NCI-H1694 (cell line): Measurements from ENCODE around the gene ACACA.

ENCODE experiments used
- DNase-seq: peaks from one replicate; lab custom pipeline; 2025; lab: John Stamatoyannopoulos, UW

The ACACA gene

DNA sequence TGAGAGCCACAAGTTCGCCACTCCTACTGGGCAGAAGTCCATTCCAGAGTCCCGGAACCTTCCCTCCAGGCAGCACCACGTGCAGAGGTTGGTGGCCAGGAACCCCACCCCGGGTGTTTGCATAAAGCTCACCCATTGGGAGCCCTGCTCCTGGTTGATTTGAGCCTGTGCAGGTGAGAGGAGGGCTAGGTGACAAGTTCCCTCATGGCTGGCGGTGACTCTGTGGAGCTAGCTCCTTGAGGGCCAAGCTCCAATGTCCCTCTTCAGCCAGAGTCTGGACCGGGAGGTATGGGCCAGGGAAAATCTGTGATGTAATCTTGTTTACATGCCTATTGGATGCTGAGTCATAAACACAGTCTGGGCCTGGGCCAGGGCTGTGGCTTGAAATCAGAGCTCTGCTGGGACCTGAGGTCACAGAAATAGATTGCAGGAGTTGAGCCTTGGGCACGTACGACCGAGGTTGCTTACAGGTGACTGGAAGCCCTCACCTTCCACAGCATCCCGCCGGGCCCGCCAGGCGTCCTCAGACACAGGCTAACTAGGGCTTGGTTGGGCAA lies 339.0 kb downstream of the ACACA start:
- no peak for DNase-seq

DNA sequence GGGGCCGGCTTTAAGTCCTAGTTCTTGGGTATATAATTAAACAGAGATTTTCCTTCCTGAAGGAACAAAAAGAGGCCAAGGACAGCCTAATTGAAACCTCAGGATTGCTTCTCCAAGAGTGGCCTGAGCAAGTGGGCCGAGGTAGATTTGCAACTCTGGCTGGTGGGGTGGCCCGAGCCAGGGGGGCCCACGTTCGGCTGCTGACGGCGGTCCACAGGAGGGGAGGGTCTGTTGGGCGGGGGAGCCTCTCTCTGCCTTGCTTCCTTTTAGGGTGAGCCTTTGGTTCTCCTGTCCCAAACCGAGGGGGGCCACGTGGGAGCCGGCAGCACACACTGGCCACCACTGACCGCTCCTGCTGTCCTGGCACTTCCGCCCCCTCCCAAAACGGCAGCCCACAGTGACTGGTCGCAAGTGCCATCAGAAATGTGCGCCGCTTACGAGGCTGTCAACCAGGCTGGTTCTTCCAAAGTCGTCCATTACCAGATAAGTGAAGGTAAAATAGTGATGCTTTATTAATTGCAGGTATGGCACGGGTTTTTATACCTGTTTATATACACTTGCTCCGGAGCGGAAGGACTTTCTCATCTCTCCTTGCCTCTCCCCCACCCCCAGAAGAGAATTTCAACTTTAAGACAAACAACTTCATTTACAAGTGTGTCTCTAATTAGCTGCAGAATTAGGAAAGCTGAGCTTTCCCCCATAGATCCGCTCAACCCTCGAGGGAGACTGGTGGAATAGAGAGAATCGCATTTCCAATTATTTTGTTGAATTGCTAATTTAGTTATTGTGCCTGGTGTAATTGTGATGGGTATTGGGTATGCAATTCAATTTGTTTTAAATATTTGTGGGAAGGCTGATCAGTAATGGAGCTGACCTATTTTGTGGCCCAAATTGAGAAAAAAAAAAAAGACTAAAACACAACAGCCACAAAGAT lies 340.0 kb downstream of the ACACA start:
- DNase-seq = no peak

DNA sequence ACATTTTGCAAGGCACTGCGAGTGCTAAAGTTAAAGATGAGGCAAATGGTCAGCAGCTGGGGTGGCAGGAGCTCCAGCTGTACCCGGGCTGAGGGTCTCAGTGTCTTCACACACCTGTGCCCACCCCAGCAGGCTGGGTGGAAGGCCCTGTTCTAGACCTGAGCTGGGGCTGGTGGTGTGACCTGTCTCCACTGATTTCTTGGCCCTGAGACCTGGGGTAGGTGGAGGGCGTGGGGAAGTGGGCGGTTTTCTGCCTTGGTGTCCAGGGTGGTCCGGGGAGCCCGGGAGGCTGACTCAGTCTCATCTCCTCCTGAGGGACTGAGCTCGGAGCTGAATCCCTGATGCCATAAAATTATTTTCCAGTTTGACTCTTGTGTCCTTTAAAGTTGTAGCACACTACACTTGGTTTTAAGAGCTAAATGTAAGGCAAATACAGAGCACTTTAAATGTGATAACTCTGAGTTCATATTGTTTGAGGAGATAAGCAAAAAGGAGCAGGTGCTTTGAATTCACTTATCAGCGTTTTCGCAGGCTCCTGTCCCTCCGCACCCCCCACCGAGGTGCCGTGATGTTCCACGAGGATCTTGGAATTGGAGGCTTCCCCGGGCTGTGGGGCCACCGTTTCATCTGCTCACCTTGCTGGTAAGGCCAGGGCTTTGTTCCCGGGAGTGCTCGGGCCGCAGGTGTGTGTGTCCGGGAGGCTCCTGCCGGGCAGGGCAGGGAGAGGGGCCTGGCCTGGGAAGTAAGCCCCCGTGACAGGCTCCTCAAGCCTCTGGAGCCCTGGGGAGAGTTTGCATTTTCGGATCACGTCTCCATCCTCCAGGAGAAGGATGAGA lies 340.9 kb downstream of the ACACA start:
- no peak for DNase-seq

DNA sequence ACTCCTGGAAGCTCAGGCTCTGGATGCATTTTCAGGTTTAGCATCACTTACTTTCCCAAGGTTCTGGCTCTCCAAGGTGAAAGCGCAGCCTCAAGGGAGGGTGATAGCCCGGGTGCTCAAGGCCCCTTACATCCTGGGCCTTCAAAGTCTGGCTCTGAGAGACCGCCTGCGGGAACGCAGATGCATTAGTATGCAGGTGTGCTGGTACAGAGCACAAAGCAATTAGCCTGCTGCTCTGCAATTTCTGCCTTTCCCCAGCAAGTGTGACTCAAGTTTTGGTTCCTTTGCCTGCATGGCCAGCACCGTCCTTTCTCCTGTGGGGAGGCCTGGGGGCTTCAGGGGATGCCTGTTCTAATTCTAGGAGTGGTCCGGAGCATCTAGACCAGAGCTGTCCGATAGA lies 341.7 kb downstream of the ACACA start:
- no peak for DNase-seq

DNA sequence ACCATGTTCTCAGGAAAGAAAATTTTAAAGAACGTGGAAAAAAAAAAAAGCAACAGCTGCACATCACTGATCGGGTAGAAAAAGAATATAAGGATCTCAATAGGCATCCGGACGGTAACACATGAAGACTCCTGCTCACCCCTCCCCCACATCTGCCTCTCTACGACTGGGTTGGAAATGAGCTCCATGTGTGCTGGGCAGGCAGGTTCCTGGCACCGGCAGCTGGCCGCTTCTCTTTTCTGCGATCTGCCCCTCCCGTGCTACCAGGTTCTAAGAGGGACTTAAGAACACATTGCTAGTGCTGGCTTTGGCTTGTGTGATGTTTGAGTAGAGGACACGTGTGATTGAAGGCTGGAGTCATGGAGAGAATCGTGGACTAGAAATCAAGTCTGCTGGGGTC lies 342.4 kb downstream of the ACACA start:
- DNase-seq = no peak

DNA sequence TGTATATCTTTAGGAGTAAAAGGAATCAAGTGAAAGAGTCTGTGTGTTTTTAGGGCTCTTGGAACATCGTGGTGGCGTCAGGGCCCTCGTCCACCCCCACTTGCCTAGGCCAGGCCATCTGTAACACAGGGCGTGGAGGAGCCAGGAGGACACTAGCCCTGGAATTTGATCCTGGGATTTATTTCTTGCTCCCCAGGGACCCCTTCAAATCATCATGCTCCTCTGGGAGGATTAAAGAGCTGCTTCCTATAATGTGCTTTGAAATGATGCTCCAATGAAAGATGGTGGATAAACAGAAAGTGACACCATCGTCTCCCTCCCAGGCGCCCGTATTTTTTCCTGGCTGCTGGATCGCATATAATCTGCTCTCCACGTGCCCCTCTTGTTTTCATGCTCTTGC lies 344.6 kb downstream of the ACACA start:
- no peak for DNase-seq

DNA sequence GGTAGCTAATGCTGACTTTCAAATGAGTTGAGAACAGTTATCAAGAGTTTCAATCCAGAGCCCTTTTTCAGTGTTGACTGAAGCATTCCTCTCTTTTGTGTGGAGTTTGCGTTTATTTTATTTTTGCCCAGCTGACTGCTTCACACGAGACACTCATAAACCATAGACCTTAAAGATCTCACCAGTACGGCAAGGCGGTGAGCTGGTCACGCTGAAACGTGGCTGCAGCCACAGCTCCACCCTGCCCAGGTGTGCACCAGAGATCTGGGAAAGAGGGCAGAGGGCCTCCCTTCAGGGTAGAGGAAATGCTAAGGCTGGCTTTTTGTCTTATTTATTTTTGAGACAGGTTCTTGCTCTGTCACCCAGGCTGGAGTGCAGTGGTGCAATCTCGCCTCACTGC lies 345.7 kb downstream of the ACACA start:
- no peak for DNase-seq

DNA sequence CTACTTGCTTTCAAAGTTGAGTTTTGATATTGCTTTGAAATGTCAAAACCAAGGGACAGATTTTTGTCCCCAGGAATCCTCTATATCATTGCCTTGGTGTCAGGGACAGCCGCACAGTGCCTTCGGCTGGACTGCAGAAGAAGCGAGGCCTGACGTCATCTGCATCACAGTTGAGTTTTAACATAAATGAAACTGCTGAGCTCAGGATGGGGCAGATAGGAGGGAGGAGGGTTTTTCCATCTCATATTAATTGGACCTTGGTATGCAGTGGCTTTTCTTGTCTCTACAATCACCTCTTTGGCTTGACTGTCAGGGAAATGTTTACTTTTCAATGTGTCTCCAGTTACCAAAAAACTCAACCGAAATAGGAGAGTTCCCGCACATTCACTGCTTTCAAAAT lies 346.5 kb downstream of the ACACA start:
- DNase-seq = no peak

DNA sequence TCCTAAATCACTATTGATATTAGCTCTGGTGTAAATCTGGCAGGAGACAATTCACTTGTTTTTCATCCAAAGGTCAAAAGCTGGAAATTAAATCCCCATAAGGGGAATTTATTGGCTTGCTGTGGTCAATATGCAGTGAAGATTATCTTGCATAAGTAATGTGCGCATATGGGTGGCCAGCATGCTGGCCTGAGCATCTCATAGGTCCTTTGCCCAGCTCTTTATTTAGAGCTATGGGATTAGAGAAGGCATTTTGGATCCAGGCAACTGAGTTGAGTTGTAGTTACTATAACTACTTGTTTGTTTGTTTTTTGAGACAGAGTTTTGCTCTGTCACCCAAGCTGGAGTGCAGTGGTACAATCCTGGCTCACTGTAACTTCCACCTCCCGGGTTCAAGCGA lies 347.1 kb downstream of the ACACA start:
- no peak for DNase-seq

DNA sequence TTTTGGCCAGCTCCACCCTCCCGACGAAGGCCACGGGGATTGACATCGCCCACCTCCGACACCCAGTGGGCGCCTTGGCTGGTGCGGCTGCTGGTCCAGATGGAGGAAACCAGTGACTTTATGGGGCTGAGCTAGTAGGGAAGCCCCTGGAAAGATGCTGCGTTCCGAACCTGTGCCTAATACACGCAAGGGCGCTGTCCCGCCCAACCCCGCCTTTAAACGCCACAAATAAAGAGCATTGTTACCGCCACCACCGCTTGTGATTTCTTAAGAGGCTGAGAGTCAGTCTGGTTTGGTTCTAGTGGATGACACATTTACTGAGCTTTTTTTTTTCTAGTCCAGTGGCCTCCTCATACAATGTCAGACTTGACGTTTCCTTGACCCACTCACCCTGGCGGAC lies 350.0 kb downstream of the ACACA start:
- DNase-seq = no peak

DNA sequence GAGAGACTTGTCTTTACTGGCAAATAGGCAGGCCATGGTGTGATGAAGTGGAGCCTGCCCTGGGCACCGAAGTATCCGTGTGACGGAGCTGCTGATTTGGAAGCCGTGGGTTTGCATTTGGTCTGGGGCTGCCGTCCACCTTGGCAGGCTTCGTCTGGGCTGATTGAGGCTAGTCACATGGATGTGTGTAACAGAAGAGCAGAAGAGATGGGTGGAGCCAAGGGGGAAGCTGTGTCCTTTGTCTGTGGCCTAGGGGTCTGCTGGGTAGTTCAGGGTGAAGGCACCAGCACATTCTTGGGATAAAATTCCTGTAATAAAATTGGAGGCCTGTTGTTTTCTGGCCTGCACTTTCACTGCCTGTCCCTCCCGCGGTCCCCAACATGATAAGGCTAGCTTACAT lies 351.7 kb downstream of the ACACA start:
- no peak for DNase-seq

DNA sequence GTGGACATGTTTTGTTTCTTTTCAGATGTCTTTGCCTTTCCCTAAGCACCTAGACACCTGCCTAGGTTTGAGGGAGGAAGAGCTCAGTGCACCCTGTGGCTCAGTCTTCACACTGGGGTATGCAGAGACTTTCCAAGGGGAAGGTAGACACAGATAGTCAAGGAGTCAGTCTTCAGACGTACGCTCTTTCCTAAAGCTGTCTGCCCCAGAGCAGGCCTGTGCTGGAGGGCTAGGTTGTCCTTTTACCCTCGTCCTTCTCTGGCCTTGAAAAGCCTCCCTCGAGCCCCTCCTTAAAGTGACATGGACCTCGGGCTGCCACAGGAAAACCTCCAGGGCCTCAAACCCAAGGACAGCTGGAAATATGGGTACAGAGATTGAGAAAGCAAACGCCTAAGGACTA lies 354.2 kb downstream of the ACACA start:
- DNase-seq = no peak

DNA sequence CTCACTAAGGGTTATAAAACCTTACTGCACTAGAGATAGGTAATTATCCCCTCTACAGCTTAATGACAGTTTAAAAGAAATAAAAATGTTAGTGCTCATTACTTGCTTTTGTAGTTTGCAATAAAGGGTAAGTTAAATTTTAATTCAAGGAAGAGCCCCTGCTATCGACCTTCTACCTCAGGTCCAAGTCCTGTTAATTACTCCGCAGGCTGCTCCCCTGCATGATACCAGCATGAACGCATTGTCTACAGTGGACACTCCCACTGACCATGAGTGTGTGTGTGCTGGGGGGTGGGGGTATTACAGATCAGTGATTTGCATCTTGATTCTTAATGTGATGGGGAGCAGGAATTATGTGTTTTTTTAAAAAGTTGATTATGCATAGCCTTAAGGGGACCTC lies 354.8 kb downstream of the ACACA start:
- DNase-seq = no peak

DNA sequence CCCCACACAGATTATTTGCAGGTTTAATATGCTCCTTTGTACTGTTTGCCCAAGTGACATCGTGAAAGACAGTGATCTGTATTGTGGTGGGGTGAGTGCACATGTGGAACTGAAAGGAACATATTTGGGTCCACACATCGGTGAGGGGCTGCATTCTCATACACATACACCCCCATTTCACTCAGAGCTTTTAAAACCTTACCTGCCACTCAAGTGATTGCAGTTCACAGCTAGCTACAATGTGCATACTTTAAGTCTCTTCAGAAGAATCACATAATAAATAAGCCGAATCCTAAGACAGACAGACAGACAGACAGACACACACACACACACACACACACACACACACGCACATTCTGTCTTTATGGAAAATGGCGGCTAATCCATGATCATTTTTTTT lies 355.3 kb downstream of the ACACA start:
- no peak for DNase-seq

DNA sequence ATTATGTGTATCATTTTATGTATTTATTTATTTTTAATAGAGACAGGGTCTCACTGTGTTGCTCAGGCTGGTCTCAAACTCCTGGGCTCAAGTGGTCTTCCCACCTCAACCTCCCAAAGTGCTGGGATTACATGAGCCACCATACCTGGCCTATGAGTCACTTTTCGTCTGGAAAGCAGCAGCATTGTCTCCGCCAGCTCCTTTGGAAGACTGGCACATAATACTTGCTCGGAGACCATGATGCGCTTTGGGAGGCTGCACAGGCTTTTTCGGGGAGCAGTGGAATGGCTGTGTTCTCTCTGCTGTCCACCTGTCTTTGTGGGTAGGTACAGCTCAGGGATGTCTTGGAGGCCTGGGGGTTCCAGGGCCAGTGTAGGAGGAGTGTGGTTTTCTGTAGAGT lies 355.7 kb downstream of the ACACA start:
- DNase-seq = no peak

DNA sequence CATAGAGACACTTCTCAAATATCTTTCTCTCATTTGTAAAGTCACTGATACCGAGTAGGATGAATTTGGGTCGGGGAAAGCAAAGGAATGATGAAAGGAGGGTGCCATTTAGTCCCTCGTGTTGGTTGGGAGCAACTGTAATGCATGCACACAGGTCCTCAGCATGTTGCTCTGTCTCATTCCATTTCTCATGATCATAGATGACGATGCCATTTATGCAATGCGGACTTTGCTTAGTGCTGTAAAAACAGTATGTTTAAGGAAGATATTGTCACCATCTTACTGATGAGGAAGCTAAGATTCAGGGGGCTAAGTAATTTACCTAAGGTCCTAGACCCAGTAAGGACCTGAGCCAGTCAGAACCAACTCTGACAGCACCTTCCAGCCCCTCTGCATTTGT lies 357.8 kb downstream of the ACACA start:
- no peak for DNase-seq

DNA sequence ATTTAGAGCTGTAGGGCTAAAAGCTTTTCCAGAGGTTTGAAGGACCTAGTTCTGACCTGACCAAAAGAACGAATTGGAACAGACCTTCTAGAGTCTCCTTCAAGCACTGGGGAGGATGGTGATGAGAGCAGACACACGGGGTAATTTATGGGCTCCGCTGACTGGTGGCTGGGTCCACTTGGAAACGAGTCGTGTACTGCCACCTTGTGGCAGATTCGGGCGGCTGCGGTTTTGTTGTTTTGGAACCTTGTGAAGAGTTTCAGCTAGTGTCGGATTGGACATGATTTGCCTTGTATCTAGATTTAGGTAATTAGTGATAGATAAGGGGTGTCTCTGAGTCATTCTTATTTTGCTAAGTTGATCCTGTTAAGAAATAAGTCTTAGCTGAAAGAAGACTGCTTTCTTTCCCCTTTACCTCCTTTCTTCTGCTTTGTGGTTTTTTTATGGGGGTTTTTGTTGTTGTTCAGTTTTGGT lies 359.0 kb downstream of the ACACA start:
- peak; percentile 93 for DNase-seq

DNA sequence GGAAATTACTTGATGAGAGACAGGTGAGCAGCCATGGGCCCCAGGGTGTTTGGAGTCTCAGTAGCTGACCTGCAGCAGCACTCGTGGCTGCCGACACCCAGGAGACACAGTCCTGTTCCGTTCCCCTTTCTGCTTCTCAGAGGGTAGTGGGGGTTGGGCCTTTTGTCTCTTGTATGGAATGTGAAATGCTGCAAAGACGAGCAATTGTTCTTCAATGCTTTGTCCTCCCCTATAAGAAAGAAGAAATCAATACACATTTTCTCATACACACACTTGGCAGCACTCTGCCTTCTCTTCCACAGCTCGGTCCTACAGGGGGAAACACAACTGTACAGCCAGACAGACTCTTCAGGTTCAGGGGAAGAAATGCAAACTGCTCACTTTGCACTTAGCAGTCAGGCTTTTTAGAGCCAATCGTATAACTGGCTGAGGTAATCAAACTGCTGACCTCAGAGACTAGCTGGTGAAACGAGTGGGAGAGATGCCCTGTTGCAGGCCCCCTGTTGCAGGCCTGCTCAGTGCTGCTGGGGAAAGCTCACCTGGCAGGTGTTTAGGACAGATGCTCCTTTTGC lies 361.2 kb downstream of the ACACA start:
- no peak for DNase-seq

DNA sequence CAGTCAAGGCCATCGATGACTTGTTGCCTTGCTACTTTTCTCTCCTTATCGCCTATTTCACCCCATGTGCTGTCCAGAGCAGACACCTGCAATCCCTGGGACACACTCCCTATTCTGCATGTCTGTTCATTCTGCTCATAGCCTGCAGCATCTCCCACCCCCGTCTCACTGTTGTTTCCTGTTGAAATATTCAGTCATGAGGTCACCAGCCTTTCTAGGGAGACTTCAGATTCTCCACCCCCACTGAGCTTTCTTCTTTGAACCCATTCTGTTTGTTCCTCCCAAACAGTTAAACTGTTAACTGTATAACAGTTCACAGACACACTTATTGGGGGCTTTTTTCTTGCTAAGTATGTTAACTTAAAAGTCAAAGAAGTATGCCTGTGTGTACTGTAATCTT lies 363.4 kb downstream of the ACACA start:
- no peak for DNase-seq

DNA sequence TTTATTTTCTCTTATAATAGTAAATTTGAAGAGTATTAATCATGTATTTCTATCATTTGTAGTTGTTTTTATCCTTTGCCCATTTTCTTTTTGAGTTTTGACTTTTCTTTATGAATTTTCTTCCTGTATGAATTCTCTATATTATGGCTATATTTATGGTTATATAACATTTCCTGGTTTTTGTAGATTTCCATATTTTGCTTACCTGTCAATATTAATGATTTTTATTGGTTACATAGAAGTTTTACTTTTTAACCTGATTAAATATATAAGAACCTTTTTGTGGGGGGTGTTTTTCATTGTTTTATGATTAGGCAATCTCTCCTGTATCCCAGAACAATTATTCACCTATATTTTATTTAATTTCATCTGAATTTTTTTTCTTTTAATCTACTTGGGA lies 364.7 kb downstream of the ACACA start:
- no peak for DNase-seq

DNA sequence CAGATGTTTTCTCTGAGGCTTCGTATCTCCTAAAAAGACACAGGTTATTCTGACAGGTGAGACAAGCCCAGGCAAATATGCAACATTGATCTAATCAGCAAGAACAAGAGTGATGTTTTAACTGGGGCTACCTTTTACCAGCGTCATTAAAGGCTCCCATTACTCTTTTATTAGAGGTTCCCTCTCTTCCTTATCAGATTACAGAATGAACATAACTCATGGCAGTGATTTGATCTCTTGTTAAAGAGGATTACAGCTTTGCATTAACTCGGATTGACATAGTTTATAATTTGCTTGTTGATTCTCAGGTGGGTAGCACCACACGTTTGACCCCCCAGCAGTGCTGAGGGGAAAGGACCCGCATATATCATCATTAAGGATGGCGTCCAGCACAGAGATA lies 367.4 kb downstream of the ACACA start:
- no peak for DNase-seq

DNA sequence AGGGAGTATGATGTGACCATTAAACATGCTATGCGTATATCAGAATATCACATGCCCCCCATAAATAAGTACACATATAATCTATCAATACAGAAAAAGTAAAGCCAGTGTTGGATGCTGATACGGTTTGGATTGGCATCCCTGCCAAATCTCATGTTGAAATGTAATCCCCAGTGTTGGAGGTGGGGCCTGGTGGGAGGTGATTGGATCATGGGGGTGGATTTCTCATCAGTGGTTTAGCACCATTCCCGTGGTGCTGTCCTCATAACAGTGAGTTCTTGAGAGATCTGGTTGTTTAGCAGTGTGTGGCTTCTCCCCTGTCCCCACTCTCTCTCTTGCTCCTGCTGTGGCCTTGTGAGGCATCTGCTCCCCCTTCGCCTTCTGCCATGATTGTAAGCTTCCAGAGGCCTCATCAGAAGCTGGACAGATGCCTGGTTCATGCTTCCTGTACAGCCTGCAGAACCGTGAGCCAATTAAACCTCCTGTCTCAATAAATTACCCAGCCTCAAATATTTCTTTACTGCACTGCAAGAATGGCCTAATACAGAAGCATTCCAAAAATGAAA lies 369.0 kb downstream of the ACACA start:
- no peak for DNase-seq
